Stomach smooth muscle (tissue), 2 donors: ENCODE results near the gene PLCE1.

Source experiments
- H3K27ac ChIP-seq: one replicate; pipeline ENCODE4 v1.7.0; 2013; ENCODE audit warnings: mild to moderate bottlenecking, low read length, inconsistent platforms
- H3K27me3 ChIP-seq, 2 donors: one replicate each; pipeline ENCODE4 v1.7.0; 2013; ENCODE audit warnings: low read length in 2 of 2; ENCODE audit not compliant: insufficient read depth in 2 of 2, control insufficient read depth in 1 of 2
- H3K36me3 ChIP-seq, 2 donors: one replicate each; pipeline ENCODE4 v1.7.0; 2013; ENCODE audit warnings: low read length in 2 of 2; ENCODE audit not compliant: control insufficient read depth in 2 of 2, insufficient read depth in 2 of 2
- H3K4me1 ChIP-seq: one replicate; pipeline ENCODE4 v1.7.0; 2013; ENCODE audit warnings: low read length; ENCODE audit not compliant: control insufficient read depth, insufficient read depth
- H3K4me3 ChIP-seq, 2 donors: one replicate each; pipeline ENCODE4 v1.7.0; 2013; ENCODE audit warnings: low read length in 2 of 2
- H3K9ac ChIP-seq, 2 donors: one replicate each; pipeline ENCODE4 v1.7.0; 2013; ENCODE audit warnings: low read length in 2 of 2, mild to moderate bottlenecking in 1 of 2
- H3K9me3 ChIP-seq, 2 donors: one replicate each; pipeline ENCODE4 v1.7.0; 2013; ENCODE audit warnings: low read length in 2 of 2; ENCODE audit not compliant: control insufficient read depth in 2 of 2
- donor health status: healthy.
- donor health status: Pancreatic carcinoma.

The PLCE1 gene

DNA sequence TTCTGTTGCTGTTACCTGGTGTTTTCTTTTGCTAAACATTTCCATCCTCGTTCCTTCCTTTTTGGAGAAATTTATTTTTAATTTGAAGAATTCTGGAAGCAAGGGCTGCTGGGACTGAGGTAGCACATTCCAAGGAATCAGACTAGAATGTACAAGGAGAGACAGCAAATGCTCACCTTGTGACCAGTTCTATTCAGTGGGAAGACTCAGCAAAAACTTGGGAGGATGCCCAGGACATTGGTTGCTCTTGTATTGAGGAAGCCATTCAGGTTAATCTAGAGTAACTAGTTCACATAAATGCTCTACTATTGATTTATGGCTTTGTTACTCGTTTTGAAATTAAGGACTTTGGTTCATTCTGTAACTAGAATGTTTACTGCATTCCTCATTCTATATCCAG lies 11.3 kb downstream of the PLCE1 start:
- no peaks in the 10 kb centered on the region for H3K4me1 ChIP-seq
- no peak overlapping the region for H3K4me3 ChIP-seq
- H3K9me3 ChIP-seq: no peaks in the 10 kb centered on the region
- H3K9ac ChIP-seq: no peak overlapping the region
- no peak overlapping the region for H3K27ac ChIP-seq
- no peaks in the 10 kb centered on the region for H3K36me3 ChIP-seq
- no peaks in the 10 kb centered on the region for H3K27me3 ChIP-seq

DNA sequence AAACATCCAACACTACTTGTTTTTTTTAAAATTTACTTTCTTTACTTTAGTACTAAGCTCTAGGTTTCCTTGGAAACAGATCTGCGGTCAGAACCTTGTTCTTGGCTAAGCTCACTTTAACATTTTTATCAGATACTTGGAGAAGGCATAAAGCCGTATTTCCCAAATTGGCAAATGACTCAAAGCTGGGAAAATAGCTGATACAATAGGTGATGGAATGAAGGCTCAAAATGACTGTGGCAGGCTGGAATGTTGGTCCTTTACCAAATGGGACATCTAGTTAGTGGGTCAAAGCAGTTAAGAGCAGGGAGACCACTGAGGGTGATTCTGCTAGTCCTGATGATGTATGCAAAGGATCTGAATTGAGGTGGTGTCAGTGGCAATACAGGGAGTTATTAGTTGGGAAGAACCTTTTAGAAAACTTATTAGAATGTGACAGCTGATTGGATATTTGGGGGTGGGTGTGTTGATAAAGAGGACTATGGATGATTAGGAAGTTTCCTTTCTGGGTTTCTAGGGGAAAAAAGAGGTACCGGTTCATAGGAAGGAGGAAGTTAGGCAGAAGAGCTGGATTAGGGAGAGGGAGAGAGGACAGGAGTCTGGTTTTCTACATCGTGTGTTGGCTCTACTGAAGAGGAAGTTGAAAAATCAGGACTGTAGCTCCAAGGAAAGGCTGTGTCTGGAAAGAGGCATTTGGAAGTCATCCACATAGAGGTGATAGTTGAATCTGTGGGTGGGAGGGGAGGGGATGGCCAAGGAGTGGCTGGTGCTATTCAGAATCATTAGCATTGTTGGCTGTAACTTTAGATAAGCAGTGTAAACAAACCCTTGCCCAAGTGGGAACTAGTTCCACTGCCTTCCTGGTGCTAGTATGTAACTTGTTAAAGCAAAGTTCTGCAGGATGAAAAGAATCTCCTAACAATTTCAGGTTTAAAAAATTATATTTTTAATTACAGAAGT lies 13.1 kb downstream of the PLCE1 start:
- Histone ChIP-seq H3K27me3 (no peaks in the 10 kb centered on the region), H3K27ac (no peak overlapping the region), H3K4me1 (no peaks in the 10 kb centered on the region), H3K4me3 (no peak overlapping the region), H3K36me3 (no peaks in the 10 kb centered on the region), H3K9me3 (no peaks in the 10 kb centered on the region), H3K9ac (no peak overlapping the region)

DNA sequence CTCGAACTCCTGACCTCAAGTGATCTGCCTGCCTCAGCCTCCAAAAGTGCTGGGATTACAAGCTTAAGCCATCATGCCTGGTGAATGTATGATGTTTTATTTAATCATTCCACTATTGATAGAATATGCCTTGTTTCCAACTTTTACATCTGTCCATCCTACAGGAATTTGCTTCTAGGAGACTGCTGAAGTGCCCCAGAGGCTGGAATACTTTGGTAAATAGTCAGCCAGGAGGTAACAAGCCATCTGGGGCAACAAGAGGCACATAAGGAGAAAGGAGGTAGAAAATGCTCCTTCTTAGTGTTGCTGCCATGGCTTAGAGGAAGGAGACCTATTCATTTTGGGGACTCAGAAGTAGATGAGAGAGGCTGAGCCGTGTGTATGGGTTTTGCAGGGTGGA lies 14.8 kb downstream of the PLCE1 start:
- H3K27ac ChIP-seq: no peak overlapping the region
- H3K4me3 ChIP-seq: no peak overlapping the region
- no peak overlapping the region for H3K9ac ChIP-seq
- no peaks in the 10 kb centered on the region for H3K4me1 ChIP-seq
- H3K9me3 ChIP-seq: no peaks in the 10 kb centered on the region
- no peaks in the 10 kb centered on the region for H3K36me3 ChIP-seq
- H3K27me3 ChIP-seq: no peaks in the 10 kb centered on the region

DNA sequence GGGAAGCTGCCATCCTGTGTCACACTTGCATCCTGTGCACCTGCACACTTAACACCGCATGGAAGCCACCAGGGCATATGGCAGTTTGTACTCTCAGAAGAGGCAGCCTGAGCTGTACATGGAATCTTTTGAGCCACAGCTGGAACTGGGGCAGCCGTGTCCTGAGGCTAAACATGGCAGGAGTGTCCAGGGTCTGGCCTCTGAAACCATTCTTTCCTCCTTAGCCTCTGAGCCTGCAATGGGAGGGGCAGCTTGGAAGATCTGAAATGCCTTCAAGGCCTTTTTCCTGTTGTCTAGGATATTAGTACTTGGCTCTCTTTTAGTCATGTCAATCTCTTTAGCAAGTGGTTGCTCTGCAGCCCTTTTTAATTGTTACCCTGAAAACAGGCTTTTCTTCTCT lies 16.4 kb downstream of the PLCE1 start:
- Histone ChIP-seq H3K9ac (no peak overlapping the region), H3K27ac (no peak overlapping the region), H3K4me3 (no peak overlapping the region), H3K36me3 (no peaks in the 10 kb centered on the region), H3K27me3 (no peaks in the 10 kb centered on the region), H3K9me3 (no peaks in the 10 kb centered on the region), H3K4me1 (no peaks in the 10 kb centered on the region)

DNA sequence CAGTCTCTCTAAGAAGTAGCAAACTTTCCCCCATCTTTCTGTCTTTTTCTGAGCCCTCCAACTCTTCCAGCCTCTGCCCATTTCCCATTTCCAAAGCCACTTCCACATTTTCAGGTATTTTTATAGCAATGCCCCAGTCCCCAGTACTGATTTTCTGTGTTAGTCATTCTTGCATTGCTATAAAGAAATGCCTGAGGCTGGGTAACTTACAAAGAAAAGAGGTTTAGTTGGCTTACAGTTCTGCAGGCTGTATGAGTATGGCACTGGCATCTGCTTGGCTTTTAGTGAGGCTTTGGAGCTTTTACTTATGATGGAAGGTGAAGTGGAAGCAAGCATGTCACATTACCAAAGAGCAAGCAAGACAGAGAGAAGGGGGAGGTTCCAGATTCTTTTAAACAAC lies 17.2 kb downstream of the PLCE1 start:
- H3K4me3 ChIP-seq: no peak overlapping the region
- no peaks in the 10 kb centered on the region for H3K27me3 ChIP-seq
- no peaks in the 10 kb centered on the region for H3K9me3 ChIP-seq
- H3K27ac ChIP-seq: no peak overlapping the region
- H3K36me3 ChIP-seq: no peaks in the 10 kb centered on the region
- H3K4me1 ChIP-seq: no peaks in the 10 kb centered on the region
- no peak overlapping the region for H3K9ac ChIP-seq

DNA sequence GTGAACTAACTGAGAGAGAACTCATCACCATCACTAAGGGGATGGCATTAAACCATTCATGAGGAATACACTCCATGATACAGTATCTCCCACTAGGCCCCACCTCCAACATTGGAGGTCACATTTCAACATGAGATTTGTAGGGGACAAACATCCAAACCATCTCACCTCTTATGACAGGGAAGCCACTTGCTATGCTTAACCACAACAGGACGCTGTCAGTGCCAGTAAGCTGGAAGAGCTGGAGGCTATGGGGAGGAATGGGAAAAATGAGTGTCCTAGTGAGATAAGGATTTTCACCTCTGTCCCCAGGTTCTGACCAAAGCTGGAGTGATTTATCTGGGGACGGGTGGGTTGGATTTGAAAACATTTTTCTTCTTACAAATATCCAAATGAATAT lies 17.6 kb downstream of the PLCE1 start:
- Histone ChIP-seq H3K9ac (no peak overlapping the region), H3K4me1 (no peaks in the 10 kb centered on the region), H3K27me3 (no peaks in the 10 kb centered on the region), H3K36me3 (no peaks in the 10 kb centered on the region), H3K9me3 (no peaks in the 10 kb centered on the region), H3K27ac (no peak overlapping the region), H3K4me3 (no peak overlapping the region)

DNA sequence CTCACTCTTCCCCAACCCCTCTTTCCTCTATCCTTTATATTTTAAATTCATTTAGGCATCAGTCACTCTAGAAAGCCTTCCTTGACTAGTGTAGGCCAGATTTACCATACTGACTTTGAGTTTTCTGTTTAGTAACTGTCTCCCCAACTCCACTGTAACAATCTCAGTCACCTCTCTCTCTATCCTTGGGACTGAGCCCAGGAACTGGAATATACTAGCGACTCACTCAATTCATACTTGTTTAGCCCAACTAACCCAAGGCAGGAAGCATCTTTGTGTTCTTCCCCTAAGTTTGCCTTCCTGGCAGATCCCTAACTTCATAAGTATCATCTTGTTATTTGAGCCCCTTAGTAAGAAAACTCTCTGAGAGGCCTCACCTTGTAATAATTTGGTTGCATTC lies 19.1 kb downstream of the PLCE1 start:
- no peak overlapping the region for H3K4me3 ChIP-seq
- H3K36me3 ChIP-seq: no peaks in the 10 kb centered on the region
- no peaks in the 10 kb centered on the region for H3K27me3 ChIP-seq
- no peaks in the 10 kb centered on the region for H3K9me3 ChIP-seq
- no peak overlapping the region for H3K9ac ChIP-seq
- H3K4me1 ChIP-seq: peaks cover 3% of the 10 kb centered on the region
- no peak overlapping the region for H3K27ac ChIP-seq

DNA sequence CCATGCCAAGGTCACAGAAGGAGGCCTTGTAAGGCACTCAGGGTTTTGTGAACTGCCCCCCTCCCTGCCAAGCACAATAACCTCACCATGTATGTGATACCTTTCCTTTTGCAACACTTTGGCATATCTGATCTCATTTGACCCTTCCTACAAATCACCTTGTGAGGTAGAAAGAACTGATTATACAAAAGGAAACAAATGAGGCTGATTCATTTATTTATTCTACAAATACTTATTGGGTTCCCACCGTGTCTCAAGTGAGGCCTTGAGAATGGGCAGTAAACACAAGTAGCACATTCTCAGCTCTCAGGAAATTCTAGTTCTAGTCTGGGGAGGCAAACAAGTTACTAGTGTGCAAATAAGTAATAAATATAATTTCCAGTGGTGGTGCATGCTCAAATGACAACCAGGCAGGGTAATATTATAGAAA lies 19.6 kb downstream of the PLCE1 start:
- Histone ChIP-seq H3K27ac (no peak overlapping the region), H3K27me3 (no peaks in the 10 kb centered on the region), H3K36me3 (no peaks in the 10 kb centered on the region), H3K9me3 (no peaks in the 10 kb centered on the region), H3K4me1 (peaks cover 3% of the 10 kb centered on the region), H3K4me3 (no peak overlapping the region), H3K9ac (no peak overlapping the region)

DNA sequence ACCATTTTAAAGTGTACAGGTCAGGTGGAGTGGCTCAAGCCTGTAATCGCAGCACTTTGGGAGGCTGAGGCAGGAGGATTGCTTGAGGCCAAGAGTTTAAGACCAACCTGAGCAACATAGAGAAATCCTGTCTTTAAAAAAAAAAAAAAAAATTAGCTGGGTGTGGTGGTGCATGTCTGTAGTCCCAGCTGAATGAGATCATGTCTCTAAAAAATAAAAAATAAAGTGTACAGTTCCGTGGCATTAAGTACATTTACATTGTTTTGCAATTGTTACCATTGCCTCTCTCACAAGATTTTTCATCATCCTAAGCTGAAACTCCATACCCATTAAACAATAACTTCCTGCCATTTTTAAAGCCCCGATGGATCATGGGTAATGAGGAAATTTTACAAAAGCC lies 20.6 kb downstream of the PLCE1 start:
- no peaks in the 10 kb centered on the region for H3K27me3 ChIP-seq
- no peaks in the 10 kb centered on the region for H3K36me3 ChIP-seq
- H3K27ac ChIP-seq: no peak overlapping the region
- H3K9me3 ChIP-seq: no peaks in the 10 kb centered on the region
- H3K9ac ChIP-seq: no peak overlapping the region
- H3K4me1 ChIP-seq: peaks cover 3% of the 10 kb centered on the region
- H3K4me3 ChIP-seq: no peak overlapping the region

DNA sequence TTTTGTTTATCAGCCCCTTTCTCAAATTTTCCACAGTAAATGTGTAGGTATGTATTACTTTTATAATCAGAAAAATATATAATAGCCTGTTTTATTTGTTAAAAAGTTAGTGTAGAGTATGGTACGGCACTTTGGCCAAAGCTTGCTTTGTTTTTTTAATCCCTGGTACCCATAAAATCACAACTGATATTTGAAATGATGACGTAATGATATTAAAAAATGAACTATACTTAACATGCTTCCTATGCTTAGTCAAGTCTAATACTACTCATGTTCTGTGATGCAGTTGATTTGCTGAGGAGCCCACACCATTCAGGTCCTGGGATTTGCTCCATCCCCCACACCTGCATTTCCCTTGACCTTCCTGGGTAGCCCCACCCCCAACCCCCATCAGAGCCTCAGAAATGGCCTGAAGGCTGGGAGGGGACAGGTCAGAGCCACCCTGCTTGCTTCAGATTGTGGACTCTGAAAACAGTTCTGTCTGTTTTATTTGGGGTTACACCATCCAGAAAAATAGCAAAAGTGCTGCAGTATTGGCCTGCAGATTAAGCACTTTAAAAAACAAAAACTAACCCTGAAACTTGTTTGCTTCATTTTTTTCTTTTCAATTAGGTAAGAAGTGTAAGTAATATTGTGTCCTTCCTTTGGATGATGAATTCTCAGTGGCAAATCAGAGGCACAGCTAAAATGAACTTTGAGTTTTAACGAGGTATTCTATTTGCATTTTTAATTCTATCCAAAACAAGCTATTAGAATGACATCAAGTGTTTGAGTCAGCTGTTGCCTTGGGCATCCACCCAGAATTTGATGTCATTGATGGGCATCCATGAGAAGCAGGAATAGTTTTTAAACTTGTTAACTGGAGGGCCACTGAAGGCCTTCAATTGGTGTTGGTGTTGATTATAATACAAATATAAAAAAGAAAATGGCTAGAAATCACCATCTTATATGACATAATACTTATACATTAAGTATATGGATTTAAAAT lies 23.3 kb downstream of the PLCE1 start:
- Histone ChIP-seq H3K4me3 (no peak overlapping the region), H3K27ac (no peak overlapping the region)

More for the DNA sequence above, 23.3 kb downstream of the PLCE1 start:
- no peaks in the 10 kb centered on the region for H3K27me3 ChIP-seq
- H3K9me3 ChIP-seq: no peaks in the 10 kb centered on the region
- no peaks in the 10 kb centered on the region for H3K36me3 ChIP-seq
- no peak overlapping the region for H3K9ac ChIP-seq
- H3K4me1 ChIP-seq: peaks cover 3% of the 10 kb centered on the region
